CD4-positive, alpha-beta T cell (primary cell): Measurements from ENCODE around the gene RUFY3. TPM values are rescaled to one million over a fixed set of nuclear protein-coding genes. Genes with fewer than 3 reads are reported as not detected.

Experiments
- ATAC-seq: fragments of 200-7000 bp; cut with Tn5 transposase; one replicate; pipeline ENCODE4 v1.10.0; 2022; ENCODE audit warnings: mild to moderate bottlenecking; ENCODE audit not compliant: poor library complexity
- CTCF ChIA-PET: fragments of 350-600 bp; sonication (Branson Sonifier 250); formaldehyde crosslinking; loops from one replicate; lab custom pipeline; 2021; ENCODE audit warnings: antibody characterized with exemption, inconsistent platforms; lab: Charles Lee
- POLR2A ChIA-PET: fragments of 350-600 bp; sonication (Branson Sonifier 250); formaldehyde crosslinking; loops from one replicate; lab custom pipeline; 2021; ENCODE audit warnings: antibody characterized with exemption, inconsistent platforms; lab: Charles Lee
- DNase-seq, 14 experiments: peaks; one replicate each; pipeline ENCODE4 v3.0.0-alpha.2; 2013 to 2020; ENCODE audit warnings: mixed read lengths in 2 of 14
- H3K27ac ChIP-seq, 2 donors: one replicate each; pipeline versions ENCODE4 v1.5.1 to v1.7.0; 2013; ENCODE audit warnings: low read length in 2 of 2, low read depth in 1 of 2, mild to moderate bottlenecking in 1 of 2
- H3K27me3 ChIP-seq, 2 experiments: 1 replicate in 1 of 2; 2 replicates in 1 of 2; pipeline versions ENCODE4 v1.6.1 to v1.7.0; 2013; ENCODE audit warnings: low read length in 2 of 2, control low read depth in 1 of 2, mild to moderate bottlenecking in 1 of 2, moderate library complexity in 1 of 2; ENCODE audit not compliant: insufficient read depth in 2 of 2, control insufficient read depth in 1 of 2
- H3K36me3 ChIP-seq: one replicate; pipeline ENCODE4 v1.6.1; 2013; ENCODE audit warnings: low read length, control low read depth; ENCODE audit not compliant: insufficient read depth
- H3K4me1 ChIP-seq: one replicate; pipeline ENCODE4 v1.6.1; 2013; ENCODE audit warnings: low read length, control low read depth; ENCODE audit not compliant: insufficient read depth
- H3K4me3 ChIP-seq: one replicate; pipeline ENCODE4 v1.5.1; 2013; ENCODE audit warnings: mild to moderate bottlenecking, low read length, moderate library complexity
- H3K9me3 ChIP-seq, 2 experiments: 1 replicate in 1 of 2; 2 replicates in 1 of 2; pipeline versions ENCODE4 v1.6.1 to v1.7.0; 2013; ENCODE audit warnings: low read length in 2 of 2, mild to moderate bottlenecking in 2 of 2, control low read depth in 1 of 2, moderate library complexity in 1 of 2; ENCODE audit not compliant: control insufficient read depth in 1 of 2, insufficient read depth in 1 of 2
- H3K27ac Mint-ChIP-seq: one replicate; pipeline ENCODE4 v1.8.0; 2020; ENCODE audit warnings: mixed read lengths
- H3K27me3 Mint-ChIP-seq: one replicate; pipeline ENCODE4 v1.8.0; 2021; ENCODE audit warnings: mixed read lengths
- H3K36me3 Mint-ChIP-seq: one replicate; pipeline ENCODE4 v1.8.0; 2021; ENCODE audit warnings: low read depth, mixed read lengths
- H3K4me1 Mint-ChIP-seq: one replicate; pipeline ENCODE4 v1.8.0; 2021; ENCODE audit warnings: low read depth, mixed read lengths
- H3K4me3 Mint-ChIP-seq: one replicate; pipeline ENCODE4 v1.8.0; 2020; ENCODE audit warnings: mild to moderate bottlenecking, mixed read lengths
- H3K9me3 Mint-ChIP-seq: one replicate; pipeline ENCODE4 v1.8.0; 2020; ENCODE audit warnings: mixed read lengths
- CTCF ChIP-seq: fragments of 200-600 bp; IDR thresholded peaks from one replicate; pipeline ENCODE4 v1.8.0; 2022; ENCODE audit warnings: antibody characterized with exemption, mild to moderate bottlenecking
- intact Hi-C, 2 experiments: fragments of 100-400 bp; cut with DNase I in 1 of 2; cut with micrococcal nuclease in 1 of 2; formaldehyde crosslinking; loops; one replicate each; pipeline versions ENCODE4 v1.15.1 to v1.9.0; 2023 to 2025; cut with DNase I, micrococcal nuclease
- total RNA-seq, 174 experiments: library from RNA in 2 of 174; stranded (reverse) in 2 of 174; gene quantifications; one replicate each; pipeline ENCODE4 v1.2.3 and lab custom pipeline; 2021 to 2026

RUFY3 gene
- total RNA-seq, 2 experiments from 2014 or later = 18.0 to 18.1 TPM

DNA sequence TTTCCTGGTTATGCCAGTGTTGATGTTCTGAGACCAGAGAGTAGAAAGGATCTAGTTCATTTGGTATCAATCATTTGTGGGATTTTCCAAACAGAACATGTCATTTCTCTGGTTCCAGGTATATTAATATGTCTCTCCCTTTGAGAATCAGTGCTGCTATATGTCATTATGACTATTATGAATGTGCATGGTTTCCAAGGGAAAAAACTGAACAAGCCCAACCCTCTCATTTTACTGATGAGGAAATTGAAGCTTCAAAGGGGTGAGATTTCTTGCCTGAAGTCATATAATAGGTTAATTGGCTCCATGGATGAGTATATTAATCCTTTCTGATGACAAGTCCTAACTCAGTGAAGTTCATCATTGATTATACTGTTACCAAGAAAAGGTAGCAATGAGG is 31.9 kb downstream of the RUFY3 start:
- no peak overlapping the region for H3K27ac ChIP-seq
- DNase-seq = no peak

GRCh38 chr4:70754470-70754869 is 32.7 kb downstream of the RUFY3 start:
- DNase-seq = peak in 1 of 14 experiments; percentile 12
- no peak for ATAC-seq
- Histone ChIP-seq H3K4me3 (no peak overlapping the region), H3K27ac (no peak overlapping the region), H3K9me3 (no peaks in the 10 kb centered on the region), H3K36me3 (no peaks in the 10 kb centered on the region), H3K27me3 (no peaks in the 10 kb centered on the region), H3K4me1 (no peaks in the 10 kb centered on the region)
- Mint-ChIP-seq H3K4me3 (no peak overlapping the region), H3K36me3 (no peaks in the 10 kb centered on the region), H3K9me3 (no peaks in the 10 kb centered on the region), H3K27me3 (no peaks in the 10 kb centered on the region), H3K27ac (no peak overlapping the region), H3K4me1 (peaks cover 7% of the 10 kb centered on the region)
- no peak for TF ChIP-seq CTCF
- intact Hi-C loops = no loop called here
- ChIA-PET POLR2A (interaction anchor here (1.2 kb wide), 1 partner anchor 49 kb away, joined by 3 read pairs; no protein-coding TSS in a partner anchor), CTCF (interaction anchor here (0.7 kb wide), 1 partner anchor 36 kb away, joined by 3 read pairs; no protein-coding TSS in a partner anchor)

More for the DNA sequence above, 31.9 kb downstream of the RUFY3 start:
- Mint-ChIP-seq H3K4me1 (no peaks in the 10 kb centered on the region), H3K9me3 (no peaks in the 10 kb centered on the region), H3K36me3 (no peaks in the 10 kb centered on the region), H3K27me3 (no peaks in the 10 kb centered on the region), H3K27ac (no peak overlapping the region), H3K4me3 (no peak overlapping the region)
- CTCF ChIA-PET = interaction anchor here (0.7 to 1.2 kb wide), 2 partner anchors 18 to 37 kb away, joined by 3 to 4 read pairs; no protein-coding TSS in a partner anchor
- intact Hi-C loops = no loop called here
- Histone ChIP-seq H3K4me3 (no peak overlapping the region), H3K4me1 (no peaks in the 10 kb centered on the region), H3K27me3 (no peaks in the 10 kb centered on the region), H3K9me3 (no peaks in the 10 kb centered on the region), H3K36me3 (no peaks in the 10 kb centered on the region)
- no peak for TF ChIP-seq CTCF
- POLR2A ChIA-PET = interaction anchor here (0.7 kb wide), 1 partner anchor 16 kb away, joined by 3 read pairs; no protein-coding TSS in a partner anchor
- no peak for ATAC-seq

DNA sequence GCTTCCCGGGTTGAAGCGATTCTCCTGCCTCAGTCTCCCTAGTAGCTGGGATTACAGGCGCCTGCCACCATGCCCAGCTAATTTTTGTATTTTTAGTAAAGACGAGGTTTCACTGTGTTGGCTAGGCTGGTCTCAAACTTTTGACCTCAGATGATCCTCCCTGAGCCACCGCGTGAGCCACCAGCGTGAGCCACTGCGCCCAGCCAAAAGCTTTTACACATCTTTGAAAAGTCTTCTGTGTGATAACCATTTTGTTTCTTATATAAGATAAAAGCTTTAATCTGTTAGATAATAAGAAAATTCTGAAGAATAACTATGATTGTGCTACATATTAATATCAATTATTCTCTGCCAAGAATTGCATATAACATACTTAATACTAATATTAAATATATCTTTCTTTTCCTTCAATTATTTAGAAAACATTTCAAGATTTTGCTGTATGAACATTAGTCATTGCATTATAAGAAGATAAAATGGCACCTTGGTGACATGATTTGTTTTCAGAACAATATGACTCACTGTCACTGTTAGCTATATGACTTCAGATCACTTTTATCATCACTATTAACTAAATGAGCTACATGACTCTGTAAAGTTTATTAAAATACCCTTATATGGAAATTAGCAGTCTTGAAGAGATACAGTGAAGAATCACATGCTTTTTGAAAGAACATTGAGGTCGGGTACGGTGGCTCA is 33.4 kb downstream of the RUFY3 start:
- POLR2A ChIA-PET = interaction anchor here (1.2 kb wide), 1 partner anchor 50 kb away, joined by 3 read pairs; no protein-coding TSS in a partner anchor
- H3K27ac ChIP-seq = no peak overlapping the region

More for the DNA sequence above, 33.4 kb downstream of the RUFY3 start:
- no peaks in the 10 kb centered on the region for H3K4me1 ChIP-seq
- no peak for DNase-seq
- Mint-ChIP-seq H3K27ac (no peak overlapping the region), H3K27me3 (no peaks in the 10 kb centered on the region), H3K9me3 (no peaks in the 10 kb centered on the region), H3K4me1 (peaks cover 14% of the 10 kb centered on the region), H3K4me3 (no peak overlapping the region), H3K36me3 (no peaks in the 10 kb centered on the region)
- H3K27me3 ChIP-seq = no peaks in the 10 kb centered on the region
- H3K36me3 ChIP-seq = no peaks in the 10 kb centered on the region
- H3K4me3 ChIP-seq = no peak overlapping the region
- intact Hi-C loops = no loop called here
- CTCF ChIA-PET = no interaction called here
- ATAC-seq = no peak
- no peaks in the 10 kb centered on the region for H3K9me3 ChIP-seq
- TF ChIP-seq CTCF = no peak
